ENCODE measurements around the gene CFAP53. TPM values are rescaled to one million over a fixed set of nuclear protein-coding genes. Genes with fewer than 3 reads are reported as not detected.
A peak's percentile ranks its signal among the peaks of the same experiment; 100 is the strongest.

The CFAP53 gene
- total and polyA plus RNA-seq, 2 of the 13 experiments (the other 11 are each of a cell fraction or from before 2014, with no cell fraction given), result 0.05 to 0.07 TPM

DNA sequence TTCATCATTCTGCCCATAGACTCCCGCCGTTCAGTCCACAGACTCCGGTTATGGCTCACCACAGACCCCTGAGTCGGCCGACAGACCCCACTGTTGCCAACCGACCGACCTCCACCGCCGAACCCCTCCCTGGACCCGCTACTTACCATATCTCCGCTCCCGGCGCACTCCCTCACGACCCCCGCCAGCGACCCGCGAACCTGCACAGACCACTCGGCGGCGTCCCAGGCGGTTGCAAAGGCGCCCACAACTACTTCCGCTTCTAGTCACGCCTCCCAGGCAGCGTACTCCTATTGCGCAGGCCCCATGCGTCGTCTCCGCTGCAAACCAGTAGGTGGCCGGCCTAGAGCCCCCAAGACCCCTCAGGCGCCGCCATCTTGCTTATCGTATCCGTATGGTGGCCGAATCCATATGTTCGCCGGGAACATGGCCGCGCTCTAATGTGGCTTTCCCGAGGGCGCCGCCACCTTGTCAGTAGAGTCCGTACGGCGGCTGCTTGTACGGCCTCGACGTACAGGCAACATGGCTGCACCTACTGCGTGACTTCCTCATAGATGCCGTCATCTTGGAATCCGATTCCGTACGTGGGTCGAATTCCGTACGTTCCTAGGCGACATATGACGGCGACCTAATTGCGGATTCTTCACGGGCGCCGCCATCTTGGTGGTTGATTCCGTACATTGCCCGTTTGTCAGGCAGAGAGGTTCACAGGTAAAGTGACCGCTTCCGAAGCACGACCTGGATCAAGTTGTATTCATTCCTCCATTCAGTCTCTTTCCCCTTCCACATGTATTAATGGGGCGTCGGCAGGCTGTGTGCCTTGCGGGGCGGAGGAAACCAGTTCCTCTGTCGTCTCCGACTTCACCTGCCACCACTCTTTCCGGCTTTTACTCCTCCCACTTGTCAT is 21.4 kb upstream of the CFAP53 start, which contains the start of gene CXXC1 (continued):
- TF ChIP-seq, protein P1, sequence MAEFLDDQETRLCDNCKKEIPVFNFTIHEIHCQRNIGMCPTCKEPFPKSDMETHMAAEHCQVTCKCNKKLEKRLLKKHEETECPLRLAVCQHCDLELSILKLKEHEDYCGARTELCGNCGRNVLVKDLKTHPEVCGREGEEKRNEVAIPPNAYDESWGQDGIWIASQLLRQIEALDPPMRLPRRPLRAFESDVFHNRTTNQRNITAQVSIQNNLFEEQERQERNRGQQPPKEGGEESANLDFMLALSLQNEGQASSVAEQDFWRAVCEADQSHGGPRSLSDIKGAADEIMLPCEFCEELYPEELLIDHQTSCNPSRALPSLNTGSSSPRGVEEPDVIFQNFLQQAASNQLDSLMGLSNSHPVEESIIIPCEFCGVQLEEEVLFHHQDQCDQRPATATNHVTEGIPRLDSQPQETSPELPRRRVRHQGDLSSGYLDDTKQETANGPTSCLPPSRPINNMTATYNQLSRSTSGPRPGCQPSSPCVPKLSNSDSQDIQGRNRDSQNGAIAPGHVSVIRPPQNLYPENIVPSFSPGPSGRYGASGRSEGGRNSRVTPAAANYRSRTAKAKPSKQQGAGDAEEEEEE (CRISPR knock-in tag; IDR thresholded peaks at IDR 0.05; ENCODE audit: borderline replicate concordance), result peak; percentile 71; the same call in 1 of the 2 replicates
- no peak for TF ChIP-seq FOXA1 (IDR thresholded peaks at IDR 0.05)
- no peak for TF ChIP-seq FOXA1 (CRISPR knock-in tag; IDR thresholded peaks at IDR 0.05)
- peak; percentile 96 for TF ChIP-seq HOXA3 (CRISPR knock-in tag; IDR thresholded peaks at IDR 0.05)
- peak; percentile 96 for TF ChIP-seq NAIF1 (CRISPR knock-in tag; IDR thresholded peaks at IDR 0.05; ENCODE audit: borderline replicate concordance)
- no peak for TF ChIP-seq POLR2AphosphoS2 (IDR thresholded peaks at IDR 0.05; ENCODE audit: low read depth, low read length)
- TF ChIP-seq, protein P2, sequence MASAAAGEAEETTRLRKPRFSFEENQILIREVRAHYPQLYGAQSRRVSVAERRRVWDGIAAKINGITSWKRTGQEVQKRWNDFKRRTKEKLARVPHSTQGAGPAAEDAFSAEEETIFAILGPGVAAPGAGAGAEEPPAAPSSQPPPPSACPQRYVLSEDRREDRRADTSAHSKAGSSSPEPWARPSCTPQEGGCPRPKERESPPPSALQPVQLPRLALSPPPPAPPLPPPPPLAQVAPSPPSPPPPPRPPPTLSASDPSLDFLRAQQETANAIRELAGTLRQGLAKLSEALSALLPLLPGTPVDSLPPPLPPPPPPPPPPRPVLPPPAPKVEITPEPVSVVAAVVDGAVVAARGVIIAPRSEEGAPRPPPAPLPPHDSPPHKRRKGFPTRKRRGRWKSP (CRISPR knock-in tag; IDR thresholded peaks at IDR 0.05), result no peak
- TF ChIP-seq CREM (IDR thresholded peaks at IDR 0.05), result peak; percentile 100
- TF ChIP-seq CREM (CRISPR knock-in tag; IDR thresholded peaks at IDR 0.05), result no peak; the same call in 1 of the 2 replicates
- TF ChIP-seq, protein P3, sequence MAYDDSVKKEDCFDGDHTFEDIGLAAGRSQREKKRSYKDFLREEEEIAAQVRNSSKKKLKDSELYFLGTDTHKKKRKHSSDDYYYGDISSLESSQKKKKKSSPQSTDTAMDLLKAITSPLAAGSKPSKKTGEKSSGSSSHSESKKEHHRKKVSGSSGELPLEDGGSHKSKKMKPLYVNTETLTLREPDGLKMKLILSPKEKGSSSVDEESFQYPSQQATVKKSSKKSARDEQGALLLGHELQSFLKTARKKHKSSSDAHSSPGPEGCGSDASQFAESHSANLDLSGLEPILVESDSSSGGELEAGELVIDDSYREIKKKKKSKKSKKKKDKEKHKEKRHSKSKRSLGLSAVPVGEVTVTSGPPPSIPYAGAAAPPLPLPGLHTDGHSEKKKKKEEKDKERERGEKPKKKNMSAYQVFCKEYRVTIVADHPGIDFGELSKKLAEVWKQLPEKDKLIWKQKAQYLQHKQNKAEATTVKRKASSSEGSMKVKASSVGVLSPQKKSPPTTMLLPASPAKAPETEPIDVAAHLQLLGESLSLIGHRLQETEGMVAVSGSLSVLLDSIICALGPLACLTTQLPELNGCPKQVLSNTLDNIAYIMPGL (CRISPR knock-in tag; IDR thresholded peaks at IDR 0.05; ENCODE audit: borderline replicate concordance in 1 of 2, low read depth in 1 of 2), result peak; percentile 72 to 90; a peak in 3 of 4 replicates
- peak; percentile 31; the same call in 1 of the 2 replicates for TF ChIP-seq RFXAP (CRISPR knock-in tag; IDR thresholded peaks at IDR 0.05; ENCODE audit: borderline replicate concordance)
- TF ChIP-seq ZNF333 (CRISPR knock-in tag; IDR thresholded peaks at IDR 0.05; ENCODE audit: borderline replicate concordance), result peak; percentile 63; the same call in 1 of the 2 replicates
- TF ChIP-seq ZSCAN22 (CRISPR knock-in tag; IDR thresholded peaks at IDR 0.05), result no peak
- TF ChIP-seq NONO (IDR thresholded peaks at IDR 0.05), result no peak
- peak; percentile 80; the same call in 1 of the 2 replicates for TF ChIP-seq NONO (CRISPR knock-in tag; conservative IDR thresholded peaks at IDR 0.05)
- TF ChIP-seq, protein P4, sequence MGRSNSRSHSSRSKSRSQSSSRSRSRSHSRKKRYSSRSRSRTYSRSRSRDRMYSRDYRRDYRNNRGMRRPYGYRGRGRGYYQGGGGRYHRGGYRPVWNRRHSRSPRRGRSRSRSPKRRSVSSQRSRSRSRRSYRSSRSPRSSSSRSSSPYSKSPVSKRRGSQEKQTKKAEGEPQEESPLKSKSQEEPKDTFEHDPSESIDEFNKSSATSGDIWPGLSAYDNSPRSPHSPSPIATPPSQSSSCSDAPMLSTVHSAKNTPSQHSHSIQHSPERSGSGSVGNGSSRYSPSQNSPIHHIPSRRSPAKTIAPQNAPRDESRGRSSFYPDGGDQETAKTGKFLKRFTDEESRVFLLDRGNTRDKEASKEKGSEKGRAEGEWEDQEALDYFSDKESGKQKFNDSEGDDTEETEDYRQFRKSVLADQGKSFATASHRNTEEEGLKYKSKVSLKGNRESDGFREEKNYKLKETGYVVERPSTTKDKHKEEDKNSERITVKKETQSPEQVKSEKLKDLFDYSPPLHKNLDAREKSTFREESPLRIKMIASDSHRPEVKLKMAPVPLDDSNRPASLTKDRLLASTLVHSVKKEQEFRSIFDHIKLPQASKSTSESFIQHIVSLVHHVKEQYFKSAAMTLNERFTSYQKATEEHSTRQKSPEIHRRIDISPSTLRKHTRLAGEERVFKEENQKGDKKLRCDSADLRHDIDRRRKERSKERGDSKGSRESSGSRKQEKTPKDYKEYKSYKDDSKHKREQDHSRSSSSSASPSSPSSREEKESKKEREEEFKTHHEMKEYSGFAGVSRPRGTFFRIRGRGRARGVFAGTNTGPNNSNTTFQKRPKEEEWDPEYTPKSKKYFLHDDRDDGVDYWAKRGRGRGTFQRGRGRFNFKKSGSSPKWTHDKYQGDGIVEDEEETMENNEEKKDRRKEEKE (IDR thresholded peaks at IDR 0.05), result no peak
- peak; percentile 80; the same call in 1 of the 2 replicates for TF ChIP-seq KDM2A (CRISPR knock-in tag; IDR thresholded peaks at IDR 0.05; ENCODE audit: borderline replicate concordance, low read depth)
- peak; percentile 55; the same call in 1 of the 2 replicates for TF ChIP-seq KMT2A (CRISPR knock-in tag; IDR thresholded peaks at IDR 0.05)
- TF ChIP-seq ATAD3A (CRISPR knock-in tag; IDR thresholded peaks at IDR 0.05), result no peak
- peak; percentile 52; the same call in 1 of the 2 replicates for TF ChIP-seq ZNF205 (CRISPR knock-in tag; IDR thresholded peaks at IDR 0.05)
- TF ChIP-seq HIVEP1 (CRISPR knock-in tag; IDR thresholded peaks at IDR 0.05), result peak; percentile 62; the same call in 1 of the 2 replicates
- TF ChIP-seq GPN1 (CRISPR knock-in tag; IDR thresholded peaks at IDR 0.05; ENCODE audit: borderline replicate concordance), result no peak
- TF ChIP-seq ZBTB7A (CRISPR knock-in tag; IDR thresholded peaks at IDR 0.05), result peak; percentile 96
